GM19452 (cell line): Measurements from ENCODE around the gene LINC00237.

Source experiments
- ATAC-seq: cut with Tn5 transposase; IDR thresholded peaks from one replicate; pipeline ENCODE4 v1.9.1; 2021; ENCODE audit not compliant: unreplicated experiment

The LINC00237 gene

DNA sequence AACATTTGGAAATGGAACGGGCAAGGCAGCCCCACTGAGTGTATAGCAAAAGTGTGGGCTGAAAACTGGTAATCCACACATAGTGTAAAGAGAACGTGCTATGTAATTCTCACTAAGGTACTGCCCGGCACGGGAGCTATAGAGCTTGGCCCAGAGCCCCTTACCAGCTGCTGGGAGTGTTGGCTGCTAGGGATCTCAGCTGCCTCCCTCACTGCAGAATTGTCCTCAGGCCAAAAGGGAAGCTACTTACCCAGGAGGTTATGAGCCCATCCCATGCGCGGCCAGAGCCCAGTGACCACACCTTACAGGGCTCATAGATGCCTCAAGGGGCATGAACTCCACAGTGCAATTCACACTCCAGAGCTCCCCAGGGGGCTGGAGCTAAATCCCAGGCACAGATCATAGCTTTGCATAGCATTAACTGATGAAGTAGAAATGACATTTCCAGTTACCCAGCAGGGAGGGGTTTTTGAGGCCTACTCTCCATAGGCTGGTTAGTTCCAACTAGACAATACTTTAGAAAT lies 56.8 kb downstream of the LINC00237 start:
- no peak for ATAC-seq

DNA sequence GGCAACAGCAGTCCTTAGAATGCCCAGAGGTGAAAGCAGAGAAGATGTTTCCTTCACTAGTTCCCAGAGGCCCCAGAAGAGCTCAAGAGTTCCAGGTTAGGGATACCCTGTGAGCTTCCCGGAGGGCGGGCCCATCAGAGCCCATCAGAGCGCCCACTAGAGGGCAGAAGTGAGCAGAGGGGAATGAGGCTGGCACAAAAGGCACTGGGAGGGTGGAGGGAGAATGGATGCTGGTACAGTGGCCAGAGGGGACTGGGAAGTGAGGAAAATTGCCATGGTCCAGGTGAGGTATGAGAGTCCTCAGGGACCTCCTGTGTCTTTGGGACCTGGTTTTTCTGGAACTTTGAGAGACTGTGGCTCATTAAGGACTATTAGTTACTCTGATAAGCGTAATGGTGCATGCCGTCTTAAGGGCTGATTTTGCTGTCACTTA lies 57.3 kb downstream of the LINC00237 start:
- no peak for ATAC-seq

DNA sequence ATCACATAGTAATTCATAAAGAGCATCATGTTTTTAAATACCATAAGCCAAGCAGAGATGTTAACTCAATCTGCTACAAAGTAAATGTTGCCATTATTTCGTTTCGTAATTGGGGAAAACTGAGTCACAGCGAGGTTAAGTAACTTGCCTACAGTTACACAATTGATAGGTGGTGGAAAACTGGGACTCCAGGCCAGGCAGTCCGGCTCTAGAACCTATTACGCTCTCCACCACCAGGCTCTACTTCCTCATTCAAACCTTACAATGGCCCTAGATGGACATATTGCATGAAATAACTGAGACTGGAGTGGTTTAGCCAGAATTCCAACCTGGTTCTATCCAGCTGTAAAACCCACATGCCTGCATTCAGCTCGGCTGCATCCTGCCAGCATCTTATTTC lies 58.2 kb downstream of the LINC00237 start:
- no peak for ATAC-seq

DNA sequence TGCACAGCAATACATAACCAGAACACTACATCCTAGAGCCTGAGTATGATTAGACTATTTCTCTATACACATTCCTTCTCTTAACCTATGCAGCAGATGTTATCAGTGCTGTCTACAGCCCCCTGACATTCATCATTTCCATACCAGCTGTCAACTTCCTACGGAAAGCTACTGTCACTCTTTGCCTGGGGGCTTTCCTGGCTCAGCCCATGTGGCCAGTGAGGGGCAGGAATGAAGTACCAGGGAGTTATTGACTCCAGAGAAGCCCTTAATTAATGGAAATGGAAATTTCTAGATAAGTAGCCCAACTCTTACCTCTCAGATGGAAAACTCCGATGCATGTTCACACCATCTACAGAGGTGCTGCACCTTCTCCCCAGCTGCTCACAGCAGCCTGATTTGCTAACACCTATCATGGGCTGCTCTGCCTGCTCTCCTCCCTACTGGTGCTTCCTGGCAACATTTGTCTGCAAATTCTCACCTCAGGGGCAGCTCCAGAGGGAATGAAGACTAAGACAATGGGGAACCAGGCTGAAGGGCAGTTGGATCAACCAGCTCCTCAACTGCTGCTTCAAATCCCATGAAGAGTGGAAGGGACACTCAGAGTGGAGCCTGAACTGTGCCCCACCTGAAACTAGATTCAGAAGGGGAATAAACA lies 59.6 kb downstream of the LINC00237 start:
- ATAC-seq, result no peak
